ENCODE measurements around the gene PKHD1.

GRCh38 chr6:51753635-51754034, 333.8 kb downstream of the PKHD1 start:
- TF ChIP-seq CTCF (IDR thresholded peaks at IDR 0.05) (no peak), EZH2 (IDR thresholded peaks at IDR 0.05; ENCODE audit: borderline replicate concordance, insufficient read depth, low read depth, low read length, poor library complexity, severe bottlenecking) (no peak)

Data from B cell (primary cell).